Measurements from ENCODE around the gene EEF1E1. TPM values are rescaled to one million over a fixed set of nuclear protein-coding genes. Genes with fewer than 3 reads are reported as not detected.
"Not testable (repeated sequence)": the region's sequence is repeated elsewhere in the genome, so short reads cannot be mapped to it uniquely, and the experiment has no call there.

The EEF1E1 gene
- total RNA-seq, 1 experiment from 2014 or later = 38.8 TPM

- intact Hi-C loops (cut with micrococcal nuclease; ENCODE audit: unreplicated experiment) = no loop called here
- H3K27ac Mint-ChIP-seq (ENCODE audit: unreplicated experiment) = no peak overlapping the region
- no peak for TF ChIP-seq CTCF (IDR thresholded peaks at IDR 0.05; ENCODE audit: unreplicated experiment)
- H3K36me3 Mint-ChIP-seq (ENCODE audit: insufficient read depth, unreplicated experiment) = no peaks in the 10 kb centered on the region
- H3K27me3 Mint-ChIP-seq (ENCODE audit: unreplicated experiment) = no peaks in the 10 kb centered on the region
- H3K4me1 Mint-ChIP-seq (ENCODE audit: low read depth, unreplicated experiment) = no peaks in the 10 kb centered on the region
- H3K9me3 Mint-ChIP-seq (ENCODE audit: low read depth, unreplicated experiment) = no peaks in the 10 kb centered on the region
- CTCF ChIA-PET = interaction anchor here (0.7 kb wide), 1 partner anchor 16 kb away, joined by 4 read pairs; no protein-coding TSS in a partner anchor
- H3K4me3 Mint-ChIP-seq (ENCODE audit: low read depth, unreplicated experiment) = no peak overlapping the region
- no TSS peak for BruUV-seq (replicated peaks)
- no peak for DNase-seq
Observed at GRCh38 chr6:8057793-8058192, 44.6 kb downstream of the EEF1E1 start.

GRCh38 chr6:8057263-8057662 is 45.1 kb downstream of the EEF1E1 start:
- no peak overlapping the region for H3K27ac Mint-ChIP-seq (ENCODE audit: unreplicated experiment)
- H3K4me1 Mint-ChIP-seq (ENCODE audit: low read depth, unreplicated experiment) = no peaks in the 10 kb centered on the region
- no peaks in the 10 kb centered on the region for H3K36me3 Mint-ChIP-seq (ENCODE audit: insufficient read depth, unreplicated experiment)
- no TSS peak for BruUV-seq (replicated peaks)
- no peaks in the 10 kb centered on the region for H3K9me3 Mint-ChIP-seq (ENCODE audit: low read depth, unreplicated experiment)
- DNase-seq = no peak
- TF ChIP-seq CTCF (IDR thresholded peaks at IDR 0.05; ENCODE audit: unreplicated experiment) = no peak
- H3K27me3 Mint-ChIP-seq (ENCODE audit: unreplicated experiment) = no peaks in the 10 kb centered on the region
- CTCF ChIA-PET = interaction anchor here (0.6 kb wide), 1 partner anchor 20 kb away, joined by 3 read pairs; no protein-coding TSS in a partner anchor
- intact Hi-C loops (cut with micrococcal nuclease; ENCODE audit: unreplicated experiment) = no loop called here
- H3K4me3 Mint-ChIP-seq (ENCODE audit: low read depth, unreplicated experiment) = no peak overlapping the region

- Mint-ChIP-seq H3K9me3 (ENCODE audit: low read depth, unreplicated experiment) (no peaks in the 10 kb centered on the region), H3K4me3 (ENCODE audit: low read depth, unreplicated experiment) (no peak overlapping the region), H3K4me1 (ENCODE audit: low read depth, unreplicated experiment) (no peaks in the 10 kb centered on the region), H3K27me3 (ENCODE audit: unreplicated experiment) (no peaks in the 10 kb centered on the region), H3K36me3 (ENCODE audit: insufficient read depth, unreplicated experiment) (no peaks in the 10 kb centered on the region), H3K27ac (ENCODE audit: unreplicated experiment) (no peak overlapping the region)
- intact Hi-C loops (cut with micrococcal nuclease; ENCODE audit: unreplicated experiment) = no loop called here
- DNase-seq = no peak
- no TSS peak for BruUV-seq (replicated peaks)
- no peak for TF ChIP-seq CTCF (IDR thresholded peaks at IDR 0.05; ENCODE audit: unreplicated experiment)
- CTCF ChIA-PET = no interaction called here
Observed at GRCh38 chr6:8054276-8054675, 48.1 kb downstream of the EEF1E1 start.

GRCh38 chr6:8047541-8048292 is 54.6 kb downstream of the EEF1E1 start:
- no peak for DNase-seq
- Mint-ChIP-seq H3K4me3 (ENCODE audit: low read depth, unreplicated experiment) (no peak overlapping the region), H3K27me3 (ENCODE audit: unreplicated experiment) (no peaks in the 10 kb centered on the region), H3K4me1 (ENCODE audit: low read depth, unreplicated experiment) (no peaks in the 10 kb centered on the region), H3K9me3 (ENCODE audit: low read depth, unreplicated experiment) (no peaks in the 10 kb centered on the region), H3K27ac (ENCODE audit: unreplicated experiment) (no peak overlapping the region), H3K36me3 (ENCODE audit: insufficient read depth, unreplicated experiment) (no peaks in the 10 kb centered on the region)
- CTCF ChIA-PET = no interaction called here
- no TSS peak for BruUV-seq (replicated peaks)
- intact Hi-C loops (cut with micrococcal nuclease; ENCODE audit: unreplicated experiment) = no loop called here
- TF ChIP-seq CTCF (IDR thresholded peaks at IDR 0.05; ENCODE audit: unreplicated experiment) = no peak

GRCh38 chr6:8045769-8046168 is 56.6 kb downstream of the EEF1E1 start:
- H3K27ac Mint-ChIP-seq (ENCODE audit: unreplicated experiment); CTCF ChIA-PET; H3K4me3 Mint-ChIP-seq (ENCODE audit: low read depth, unreplicated experiment); H3K9me3 Mint-ChIP-seq (ENCODE audit: low read depth, unreplicated experiment); H3K4me1 Mint-ChIP-seq (ENCODE audit: low read depth, unreplicated experiment); H3K27me3 Mint-ChIP-seq (ENCODE audit: unreplicated experiment); intact Hi-C loops (cut with micrococcal nuclease; ENCODE audit: unreplicated experiment); BruUV-seq (replicated peaks); H3K36me3 Mint-ChIP-seq (ENCODE audit: insufficient read depth, unreplicated experiment); DNase-seq: not testable (repeated sequence)

Measured in Calu3 (cell line).